AG08396 (cell line): ENCODE measurements around the gene NRROS.

Experiments
- DNase-seq: peaks from one replicate; pipeline ENCODE4 v3.0.0; 2012; ENCODE audit warnings: low spot score, mixed read lengths

Gene NRROS

GRCh38 chr3:196650740-196651311 is 11.3 kb downstream of the NRROS start:
- peak; percentile 96 for DNase-seq

- no peak for DNase-seq
Observed at GRCh38 chr3:196651819-196652218, 12.3 kb downstream of the NRROS start.

- DNase-seq = no peak
Observed at GRCh38 chr3:196652961-196653795, 13.7 kb downstream of the NRROS start.

- DNase-seq = no peak
Observed at GRCh38 chr3:196654006-196654734, 14.7 kb downstream of the NRROS start.

- DNase-seq = no peak
Observed at GRCh38 chr3:196654735-196655090, 15.2 kb downstream of the NRROS start.

- DNase-seq = no peak
Observed at GRCh38 chr3:196655496-196655895, 16.0 kb downstream of the NRROS start.

- no peak for DNase-seq
Observed at GRCh38 chr3:196656213-196656612, 16.7 kb downstream of the NRROS start.

GRCh38 chr3:196659901-196660351 is 20.4 kb downstream of the NRROS start:
- DNase-seq = no peak

GRCh38 chr3:196660381-196661166 is 21.1 kb downstream of the NRROS start:
- no peak for DNase-seq

GRCh38 chr3:196661400-196661799 is 21.9 kb downstream of the NRROS start:
- no peak for DNase-seq

- DNase-seq = no peak
Observed at GRCh38 chr3:196662033-196662432, 22.5 kb downstream of the NRROS start.

GRCh38 chr3:196662711-196663571 is 23.4 kb downstream of the NRROS start:
- peak; percentile 48 for DNase-seq

- DNase-seq = peak; percentile 27
Observed at GRCh38 chr3:196666001-196666867, 26.7 kb downstream of the NRROS start.

GRCh38 chr3:196667056-196667825 is 27.7 kb downstream of the NRROS start:
- no peak for DNase-seq

- DNase-seq = no peak
Observed at GRCh38 chr3:196670339-196670738, 30.8 kb downstream of the NRROS start.

- no peak for DNase-seq
Observed at GRCh38 chr3:196673632-196674031, 34.1 kb downstream of the NRROS start.

GRCh38 chr3:196677353-196677752 is 37.9 kb downstream of the NRROS start:
- DNase-seq = no peak

- DNase-seq = no peak
Observed at GRCh38 chr3:196677931-196678330, 38.4 kb downstream of the NRROS start.
